Fibroblast of villous mesenchyme (primary cell): ENCODE results near the gene VANGL2. TPM values are rescaled to one million over a fixed set of nuclear protein-coding genes. Genes with fewer than 3 reads are reported as not detected.

Experiments used
- DNase-seq: peaks from one replicate; pipeline ENCODE4 v3.0.0-alpha.2; 2010; ENCODE audit warnings: low read depth
- H3K4me3 ChIP-seq: 2 replicates; pipeline ENCODE4 v1.5.1; 2011; ENCODE audit warnings: low read depth, mild to moderate bottlenecking, low read length
- CTCF ChIP-seq: IDR thresholded peaks from 2 replicates; pipeline ENCODE4 v1.5.1; 2012; ENCODE audit warnings: low read depth, mild to moderate bottlenecking, low read length; ENCODE audit not compliant: insufficient read depth
- total RNA-seq: library from RNA; depleted of rRNA; stranded (reverse); fragments of >200 nt; gene quantifications from 2 replicates; pipeline ENCODE4 v1.2.3, GENCODE V29; 2012

The VANGL2 gene
- total RNA-seq, 1 donor, result not detected

GRCh38 chr1:160454371-160455152 is 54.2 kb downstream of the VANGL2 start:
- no peak for DNase-seq
- no peak for TF ChIP-seq CTCF
- no peak overlapping the region for H3K4me3 ChIP-seq

GRCh38 chr1:160455153-160455517 is 54.8 kb downstream of the VANGL2 start:
- TF ChIP-seq CTCF, result no peak
- no peak for DNase-seq
- no peak overlapping the region for H3K4me3 ChIP-seq

- no peak overlapping the region for H3K4me3 ChIP-seq
- TF ChIP-seq CTCF, result no peak
- no peak for DNase-seq
Measured at GRCh38 chr1:160459056-160459455, 58.7 kb downstream of the VANGL2 start.

- DNase-seq, result no peak
- no peak for TF ChIP-seq CTCF
- H3K4me3 ChIP-seq, result no peak overlapping the region
Measured at GRCh38 chr1:160459687-160460086, 59.3 kb downstream of the VANGL2 start.

- DNase-seq, result no peak
- H3K4me3 ChIP-seq, result no peak overlapping the region
- TF ChIP-seq CTCF, result no peak
Measured at GRCh38 chr1:160460214-160460642, 59.9 kb downstream of the VANGL2 start.

- no peak for TF ChIP-seq CTCF
- DNase-seq, result no peak
- no peak overlapping the region for H3K4me3 ChIP-seq
Measured at GRCh38 chr1:160460683-160461287, 60.4 kb downstream of the VANGL2 start.

GRCh38 chr1:160465123-160465522 is 64.8 kb downstream of the VANGL2 start:
- no peak for DNase-seq
- no peak overlapping the region for H3K4me3 ChIP-seq

More at GRCh38 chr1:160465123-160465522, 64.8 kb downstream of the VANGL2 start:
- TF ChIP-seq CTCF, result no peak
